ENCODE data around the gene CDK5R2. TPM values are rescaled to one million over a fixed set of nuclear protein-coding genes. Genes with fewer than 3 reads are reported as not detected.
"Not testable (repeated sequence)": the region's sequence is repeated elsewhere in the genome, so short reads cannot be mapped to it uniquely, and the experiment has no call there.

Gene CDK5R2
- total RNA-seq, result 1 to 10 TPM in 5 of 8 experiments, under 1 TPM in 3; 0.13 to 4.6 (median 1.5) TPM

DNA sequence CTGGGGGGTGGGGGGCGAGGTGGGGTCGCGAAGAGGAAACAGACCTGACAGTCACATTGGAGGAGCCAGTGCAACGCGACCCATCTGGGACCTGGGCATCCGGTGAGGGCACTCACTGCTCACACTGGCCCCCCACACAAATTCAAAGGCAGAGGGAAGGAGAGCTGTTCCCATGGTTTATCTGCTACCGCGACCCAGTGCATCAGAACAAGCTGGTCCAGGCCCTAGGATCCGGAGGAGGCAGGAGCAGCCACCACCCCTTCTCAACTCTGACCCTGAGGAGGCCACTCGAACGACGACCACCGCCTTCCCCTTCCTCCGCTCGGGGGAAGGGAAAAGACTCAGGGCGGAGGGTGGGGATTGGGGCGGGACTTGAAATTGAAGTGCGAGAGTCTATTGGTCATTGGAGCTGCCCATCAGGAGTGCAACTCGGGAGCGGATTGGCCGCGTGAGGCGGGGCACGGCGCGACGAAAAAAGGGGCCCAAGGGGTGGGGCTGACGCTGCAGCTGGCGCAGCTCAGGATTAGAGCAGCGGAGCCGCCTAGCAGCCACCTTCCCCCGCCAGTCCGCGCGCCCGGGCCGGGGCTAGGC is at the start of gene CDK5R2:
CDK5R2 (plus strand) TSS at position 526 of the 591 bp plus-strand sequence. CDS start 155 bp downstream, outside the sequence.
- H3K4me1 ChIP-seq (replicated peaks in 1 of 2), result peaks cover 15 to 18% of the 10 kb centered on the region in 2 donors
- ATAC-seq (replicated peaks in 6 of 8), result peak; percentile 65 to 97 (median 79)
- peak within 1 kb of the TSS; percentile 19 to 55 for H3K27ac ChIP-seq
- in situ Hi-C loops (cut with MboI; ENCODE audit: low pct_unique_long_range_greater_than_20kb in 2 of 9, low sequenced_read_pairs in 9 of 9, unreplicated experiment in 9 of 9), result no loop called here
- H3K4me3 ChIP-seq, result peak within 1 kb of the TSS; percentile 56 to 77 (median 68)
- WGBS, 10 experiments, result 0 to 16% (median 0%) methylated on average over 1 to 7 of the region's 37 CpGs; no CpG with 5 or more reads in 6 of the 10 experiments

DNA sequence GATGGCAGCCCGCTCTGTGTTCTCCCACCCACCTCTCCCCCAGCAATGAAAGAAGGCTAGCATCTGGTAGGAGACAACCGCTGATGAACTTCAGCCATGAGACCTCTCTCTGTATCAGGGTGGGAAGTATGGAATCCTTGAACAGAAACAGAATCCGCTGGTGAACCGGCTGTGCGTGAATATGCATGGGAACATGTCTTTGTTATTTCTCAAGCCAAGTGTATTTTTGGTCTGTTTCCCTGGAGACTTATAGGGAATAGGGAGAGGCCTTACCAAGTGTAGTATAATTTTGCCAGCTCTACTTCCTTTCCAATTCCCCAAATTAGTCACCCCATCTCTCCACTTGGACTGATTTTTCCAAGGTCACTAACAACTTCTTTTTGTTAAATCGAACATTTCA is 48.7 kb upstream of the CDK5R2 start:
- no peak overlapping the region for H3K4me3 ChIP-seq
- H3K4me1 ChIP-seq (replicated peaks in 1 of 2), result no peaks in the 10 kb centered on the region
- in situ Hi-C loops (cut with MboI; ENCODE audit: low pct_unique_long_range_greater_than_20kb in 2 of 9, low sequenced_read_pairs in 9 of 9, unreplicated experiment in 9 of 9), result no loop called here
- no peak for ATAC-seq (replicated peaks in 6 of 8)
- WGBS, 10 experiments, result 60 to 100% (median 77%) methylated on average over 1 to 5 of the region's 6 CpGs; no CpG with 5 or more reads in 1 of the 10 experiments
- no peak overlapping the region for H3K27ac ChIP-seq

DNA sequence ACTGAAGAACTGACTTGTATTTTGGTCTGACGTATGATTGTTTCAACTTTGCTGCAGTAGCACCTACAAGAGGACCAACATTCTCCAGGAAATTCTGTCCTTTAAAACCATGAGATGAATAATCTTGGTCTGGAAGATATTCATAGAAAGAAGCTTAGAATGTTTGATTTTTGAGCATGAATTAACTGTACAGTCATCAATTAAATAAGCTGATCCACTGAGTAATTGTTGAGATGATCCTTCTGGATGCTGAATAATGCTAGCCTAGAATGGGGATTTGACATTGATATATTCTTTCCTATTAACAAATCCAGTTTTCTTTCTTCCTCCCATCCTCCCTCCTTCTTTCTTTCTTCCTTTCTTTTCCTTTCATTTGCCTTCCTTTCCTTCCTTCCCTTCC is 39.0 kb upstream of the CDK5R2 start:
- WGBS, 10 experiments, result 75 to 100% (median 95%) methylated on average over 1 of the region's 1 CpG; no CpG with 5 or more reads in 4 of the 10 experiments
- Histone ChIP-seq H3K4me3 (no peak overlapping the region), H3K4me1 (replicated peaks in 1 of 2) (no peaks in the 10 kb centered on the region), H3K27ac (no peak overlapping the region)
- in situ Hi-C loops (cut with MboI; ENCODE audit: low pct_unique_long_range_greater_than_20kb in 2 of 9, low sequenced_read_pairs in 9 of 9, unreplicated experiment in 9 of 9), result no loop called here
- no peak for ATAC-seq (replicated peaks in 6 of 8)

DNA sequence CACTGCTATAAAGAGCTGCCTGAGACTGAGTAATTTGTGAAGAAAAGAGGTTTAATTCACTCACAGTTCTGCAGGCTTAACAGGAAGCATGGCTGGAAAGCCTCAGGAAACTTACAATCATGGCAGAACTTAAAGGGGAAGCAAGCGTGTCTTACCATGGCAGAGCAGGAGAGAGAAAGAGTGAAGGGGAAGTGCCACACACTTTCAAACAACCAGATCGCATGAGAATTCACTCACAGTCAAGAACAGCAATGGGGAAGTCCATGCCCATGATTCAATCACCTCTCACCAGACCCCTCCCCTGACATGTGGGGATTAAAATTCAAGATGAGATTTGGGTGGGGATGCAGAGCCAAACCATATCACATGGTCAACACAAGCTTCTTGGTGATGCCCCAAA is 34.7 kb upstream of the CDK5R2 start:
- in situ Hi-C loops (cut with MboI; ENCODE audit: low pct_unique_long_range_greater_than_20kb in 2 of 9, low sequenced_read_pairs in 9 of 9, unreplicated experiment in 9 of 9), result no loop called here
- no peak overlapping the region for H3K4me3 ChIP-seq
- WGBS, 10 experiments, result 56 to 86% methylated on average over 1 to 2 of the region's 2 CpGs; no CpG with 5 or more reads in 8 of the 10 experiments
- ATAC-seq (replicated peaks in 6 of 8), result no peak
- no peak overlapping the region for H3K27ac ChIP-seq
- no peaks in the 10 kb centered on the region for H3K4me1 ChIP-seq (replicated peaks in 1 of 2)

DNA sequence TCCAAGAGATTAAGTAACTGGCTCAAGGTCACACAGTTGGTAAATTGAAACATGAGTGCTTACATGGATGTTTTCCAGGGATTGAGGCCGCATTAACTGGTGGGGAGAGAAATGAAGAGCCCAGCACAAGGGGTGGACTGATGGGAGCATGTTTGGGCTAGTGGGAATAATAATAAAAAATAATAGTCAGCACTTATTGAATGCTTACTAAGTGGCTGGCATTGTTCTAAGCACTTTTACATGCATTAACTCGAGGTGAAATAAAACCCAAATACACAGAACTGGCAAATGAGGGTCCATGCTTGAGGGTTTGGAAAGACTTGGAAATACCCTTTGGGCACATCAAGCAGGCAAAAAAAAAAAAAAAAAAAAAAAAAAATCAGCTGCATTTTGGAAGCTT is 34.0 kb upstream of the CDK5R2 start:
- WGBS, 10 experiments, result 0 to 67% (median 23%) methylated on average over 1 to 2 of the region's 2 CpGs; no CpG with 5 or more reads in 2 of the 10 experiments
- H3K27ac ChIP-seq, result no peak overlapping the region
- ATAC-seq (replicated peaks in 6 of 8), result no peak
- H3K4me3 ChIP-seq, result no peak overlapping the region
- in situ Hi-C loops (cut with MboI; ENCODE audit: low pct_unique_long_range_greater_than_20kb in 2 of 9, low sequenced_read_pairs in 9 of 9, unreplicated experiment in 9 of 9), result no loop called here
- H3K4me1 ChIP-seq (replicated peaks in 1 of 2), result no peaks in the 10 kb centered on the region

DNA sequence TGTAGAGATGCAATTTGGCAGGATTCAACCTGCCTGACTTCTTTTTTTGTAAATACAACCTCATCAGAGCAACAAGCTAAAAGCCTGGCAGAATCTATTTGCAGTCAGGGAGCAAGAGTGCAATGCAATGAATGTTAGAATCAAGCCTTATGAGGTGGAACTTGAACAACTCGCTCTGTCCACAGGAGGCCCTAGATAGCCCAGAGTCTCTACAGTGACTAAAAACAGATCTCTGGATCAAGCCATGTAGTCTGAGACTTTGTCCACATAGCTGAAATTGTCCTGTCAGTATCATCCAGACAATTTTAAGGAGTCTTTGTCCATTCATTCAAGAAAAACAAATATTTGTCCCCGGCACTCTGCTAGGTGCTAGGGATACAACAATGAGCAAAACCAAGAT is 32.0 kb upstream of the CDK5R2 start:
- in situ Hi-C loops (cut with MboI; ENCODE audit: low pct_unique_long_range_greater_than_20kb in 2 of 9, low sequenced_read_pairs in 9 of 9, unreplicated experiment in 9 of 9), result no loop called here
- ATAC-seq (replicated peaks in 6 of 8), result peak in 1 of 8 experiments; percentile 73
- H3K4me1 ChIP-seq (replicated peaks in 1 of 2), result no peaks in the 10 kb centered on the region
- no peak overlapping the region for H3K27ac ChIP-seq
- no peak overlapping the region for H3K4me3 ChIP-seq
- 0 to 90% (median 65%) methylated on average over 1 to 2 of the region's 2 CpGs; no CpG with 5 or more reads in 2 of the 10 experiments for WGBS, 10 experiments

DNA sequence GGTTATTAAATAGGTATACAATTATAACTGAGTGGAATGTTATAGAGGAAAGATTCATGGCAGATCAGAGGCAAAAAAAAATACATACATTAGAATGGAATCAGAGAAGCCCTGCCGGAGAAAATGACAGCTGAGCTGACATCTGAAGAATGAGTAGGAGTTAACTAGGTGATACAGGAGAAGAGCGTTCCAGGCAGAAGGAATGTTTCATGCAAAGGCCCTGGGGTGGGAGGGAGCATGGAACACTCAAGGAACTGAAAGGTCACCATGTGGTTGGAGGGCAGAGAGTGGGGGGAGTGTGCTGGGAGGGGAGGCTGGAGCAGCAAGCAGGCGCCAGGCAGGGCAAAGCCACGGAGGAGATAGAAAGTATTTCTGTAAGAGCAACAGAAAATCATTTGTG is 31.6 kb upstream of the CDK5R2 start:
- H3K4me1 ChIP-seq (replicated peaks in 1 of 2), result no peaks in the 10 kb centered on the region
- ATAC-seq (replicated peaks in 6 of 8), result no peak
- H3K4me3 ChIP-seq, result no peak overlapping the region
- H3K27ac ChIP-seq, result no peak overlapping the region
- in situ Hi-C loops (cut with MboI; ENCODE audit: low pct_unique_long_range_greater_than_20kb in 2 of 9, low sequenced_read_pairs in 9 of 9, unreplicated experiment in 9 of 9), result no loop called here
- WGBS, 10 experiments, result 0 to 100% (median 57%) methylated on average over 1 to 2 of the region's 4 CpGs; no CpG with 5 or more reads in 1 of the 10 experiments

DNA sequence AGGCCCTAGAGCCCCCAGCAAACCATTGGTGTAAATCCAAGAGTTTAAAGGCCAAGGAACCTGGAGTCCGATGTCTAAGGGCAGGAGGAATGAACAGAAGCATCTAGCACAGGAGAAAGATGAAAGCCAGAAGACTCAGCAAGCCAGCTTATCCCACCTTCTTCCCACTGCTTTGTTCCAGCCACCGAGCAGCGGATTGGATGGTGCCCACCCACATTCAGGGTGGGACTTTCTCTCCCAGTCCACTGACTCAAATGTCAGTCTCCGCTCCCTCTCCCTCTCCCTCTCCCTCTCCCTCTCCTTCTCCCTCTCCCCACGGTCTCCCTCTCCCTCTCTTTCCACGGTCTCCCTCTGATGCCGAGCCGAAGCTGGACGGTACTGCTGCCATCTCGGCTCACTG is 29.0 kb upstream of the CDK5R2 start:
- H3K4me1 ChIP-seq (replicated peaks in 1 of 2); H3K27ac ChIP-seq; in situ Hi-C loops (cut with MboI; ENCODE audit: low pct_unique_long_range_greater_than_20kb in 2 of 9, low sequenced_read_pairs in 9 of 9, unreplicated experiment in 9 of 9); H3K4me3 ChIP-seq; ATAC-seq (replicated peaks in 6 of 8): not testable (repeated sequence)
- WGBS, 10 experiments, result 60 to 100% (median 94%) methylated on average over 1 to 4 of the region's 10 CpGs; no CpG with 5 or more reads in 6 of the 10 experiments

DNA sequence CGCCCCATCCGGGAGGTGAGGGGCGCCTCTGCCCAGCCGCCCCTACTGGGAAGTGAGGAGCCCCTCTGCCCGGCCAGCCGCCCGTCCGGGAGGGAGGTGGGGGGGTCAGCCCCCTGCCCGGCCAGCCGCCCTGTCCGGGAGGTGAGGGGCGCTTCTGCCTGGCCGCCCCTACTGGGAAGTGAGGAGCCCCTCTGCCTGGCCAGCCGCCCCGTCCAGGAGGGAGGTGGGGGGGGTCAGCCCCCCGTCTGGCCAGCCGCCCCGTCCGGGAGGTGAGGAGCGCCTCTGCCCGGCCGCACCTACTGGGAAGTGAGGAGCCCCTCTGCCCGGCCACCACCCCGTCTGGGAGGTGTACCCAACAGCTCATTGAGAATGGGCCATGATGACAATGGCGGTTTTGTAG is 27.7 kb upstream of the CDK5R2 start:
- ATAC-seq (replicated peaks in 6 of 8); H3K27ac ChIP-seq; in situ Hi-C loops (cut with MboI; ENCODE audit: low pct_unique_long_range_greater_than_20kb in 2 of 9, low sequenced_read_pairs in 9 of 9, unreplicated experiment in 9 of 9); H3K4me3 ChIP-seq; H3K4me1 ChIP-seq (replicated peaks in 1 of 2): not testable (repeated sequence)
- no CpG with 5 or more reads among the region's 25 CpGs for WGBS, 10 experiments

DNA sequence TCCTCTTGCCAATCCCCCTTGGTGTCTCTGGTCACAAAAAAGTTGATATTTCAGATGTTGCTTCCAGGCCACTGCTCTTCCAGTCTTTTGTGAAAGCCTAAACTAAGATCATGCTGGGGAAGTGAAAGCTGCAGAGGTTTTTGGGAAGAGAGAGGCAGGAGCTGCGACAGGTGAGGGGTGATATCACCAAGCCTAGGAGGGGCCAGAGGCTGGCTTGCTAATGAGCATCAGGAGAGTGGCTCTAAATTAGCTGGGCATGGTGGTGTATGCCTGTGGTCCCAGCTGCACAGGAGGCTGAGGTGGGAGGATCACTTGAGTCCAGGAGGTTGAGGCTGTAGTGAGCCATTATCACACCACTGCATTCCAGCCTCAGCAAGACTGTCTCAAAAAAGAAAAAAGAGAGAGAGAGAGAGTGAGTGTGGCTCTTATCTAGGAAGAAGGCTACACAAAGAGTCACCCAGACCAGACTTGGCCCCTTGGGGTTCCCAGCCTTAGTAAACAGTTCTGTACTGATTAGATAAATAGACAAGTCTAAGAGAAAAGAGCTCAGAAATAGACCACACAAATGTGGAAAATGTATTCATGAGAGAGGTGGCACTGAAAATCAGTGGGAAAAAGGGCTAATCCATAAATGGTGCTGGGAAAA is 14.6 kb upstream of the CDK5R2 start:
- no peak overlapping the region for H3K4me3 ChIP-seq
- in situ Hi-C loops (cut with MboI; ENCODE audit: low pct_unique_long_range_greater_than_20kb in 2 of 9, low sequenced_read_pairs in 9 of 9, unreplicated experiment in 9 of 9), result no loop called here
- no peak for ATAC-seq (replicated peaks in 6 of 8)
- H3K27ac ChIP-seq, result no peak overlapping the region
- WGBS, 10 experiments, result 20 to 60% (median 52%) methylated on average over 1 of the region's 1 CpG; no CpG with 5 or more reads in 6 of the 10 experiments
- H3K4me1 ChIP-seq (replicated peaks in 1 of 2), result no peaks in the 10 kb centered on the region

DNA sequence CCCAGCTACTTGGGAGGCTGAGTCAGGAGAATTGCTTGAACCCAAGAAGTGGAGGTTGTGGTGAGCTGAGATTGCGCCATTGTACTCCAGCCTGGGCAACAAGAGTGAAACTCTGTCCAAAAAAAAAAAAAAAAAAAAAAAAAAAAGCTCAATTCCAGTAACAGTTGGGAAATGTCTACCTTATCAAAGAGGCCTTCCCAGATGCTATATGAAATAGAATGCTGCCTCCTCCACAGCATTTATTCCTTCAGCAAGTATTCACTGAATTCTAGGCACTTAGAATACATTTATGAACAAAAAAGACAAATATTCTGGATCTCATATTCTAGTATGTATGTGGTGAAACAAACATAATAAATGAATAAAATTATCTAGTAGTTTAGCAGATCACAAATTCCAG is 12.8 kb upstream of the CDK5R2 start:
- H3K27ac ChIP-seq, result no peak overlapping the region
- 11 to 50% (median 27%) methylated on average over 1 of the region's 1 CpG; no CpG with 5 or more reads in 6 of the 10 experiments for WGBS, 10 experiments
- H3K4me3 ChIP-seq, result no peak overlapping the region
- ATAC-seq (replicated peaks in 6 of 8), result no peak
- in situ Hi-C loops (cut with MboI; ENCODE audit: low pct_unique_long_range_greater_than_20kb in 2 of 9, low sequenced_read_pairs in 9 of 9, unreplicated experiment in 9 of 9), result no loop called here
- H3K4me1 ChIP-seq (replicated peaks in 1 of 2), result no peaks in the 10 kb centered on the region

DNA sequence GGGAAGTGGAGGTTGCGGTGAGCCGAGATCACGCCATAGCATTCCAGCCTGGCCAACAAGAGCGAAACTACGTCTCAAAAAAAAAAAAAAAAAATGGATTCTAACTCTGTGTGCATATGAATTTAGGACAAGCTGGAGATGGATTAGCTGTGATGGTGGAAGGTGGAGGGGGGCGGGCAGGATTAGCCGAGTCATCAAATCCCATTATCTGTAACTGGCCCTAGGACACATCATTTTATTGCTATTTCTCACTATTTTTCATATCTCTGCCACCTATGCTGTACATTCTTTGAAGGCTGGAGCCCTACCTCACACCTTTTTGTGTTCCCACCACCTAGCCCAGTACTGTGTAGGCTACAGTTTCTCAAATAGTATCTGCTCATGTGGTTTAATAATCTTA is 7.3 kb upstream of the CDK5R2 start:
- H3K27ac ChIP-seq, result no peak overlapping the region
- ATAC-seq (replicated peaks in 6 of 8), result no peak
- 20 to 100% (median 94%) methylated on average over 1 to 4 of the region's 7 CpGs; no CpG with 5 or more reads in 4 of the 10 experiments for WGBS, 10 experiments
- H3K4me1 ChIP-seq (replicated peaks in 1 of 2), result no peaks in the 10 kb centered on the region
- H3K4me3 ChIP-seq, result no peak overlapping the region
- in situ Hi-C loops (cut with MboI; ENCODE audit: low pct_unique_long_range_greater_than_20kb in 2 of 9, low sequenced_read_pairs in 9 of 9, unreplicated experiment in 9 of 9), result no loop called here

DNA sequence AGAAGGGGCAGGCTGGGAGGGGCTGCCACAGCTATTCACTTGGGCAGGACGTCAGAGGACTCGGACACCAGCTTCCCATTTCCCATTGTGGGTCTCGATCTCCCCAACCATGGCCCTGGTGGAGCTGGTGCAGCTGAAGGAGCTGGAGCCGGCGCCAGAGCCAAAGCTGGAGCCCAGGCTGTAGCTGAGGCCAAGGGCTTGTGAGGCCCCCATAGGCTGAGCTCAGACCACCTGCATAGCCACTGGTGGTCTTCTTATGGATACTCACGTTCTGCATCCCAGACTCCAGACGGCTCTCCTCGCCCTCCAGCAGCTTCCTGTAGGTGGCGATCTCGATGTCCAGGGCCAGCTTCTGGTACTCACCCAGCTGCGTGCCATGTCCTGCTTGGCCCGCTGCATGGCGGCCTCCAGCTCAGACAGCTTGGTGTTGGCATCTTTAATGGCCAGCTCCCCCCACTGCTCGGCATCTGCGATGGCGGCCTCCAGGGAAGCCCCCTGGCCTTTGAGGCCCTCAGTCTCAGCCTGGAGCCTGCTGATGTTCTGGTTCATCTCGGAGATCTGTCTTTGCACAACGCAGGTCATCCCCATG is 6.0 kb upstream of the CDK5R2 start:
- 20 to 83% (median 59%) methylated on average over 2 to 8 of the region's 18 CpGs; no CpG with 5 or more reads in 3 of the 10 experiments for WGBS, 10 experiments
- Histone ChIP-seq H3K4me3 (no peak overlapping the region), H3K27ac (no peak overlapping the region), H3K4me1 (replicated peaks in 1 of 2) (no peaks in the 10 kb centered on the region)
- peak in 1 of 8 experiments; percentile 18 for ATAC-seq (replicated peaks in 6 of 8)
- in situ Hi-C loops (cut with MboI; ENCODE audit: low pct_unique_long_range_greater_than_20kb in 2 of 9, low sequenced_read_pairs in 9 of 9, unreplicated experiment in 9 of 9), result no loop called here

Data from motor neuron (in vitro differentiated cells).